GM19372 (cell line): ENCODE measurements around the gene PRSS56.
"Not testable (repeated sequence)": the region's sequence is repeated elsewhere in the genome, so short reads cannot be mapped to it uniquely, and the experiment has no call there.

Experiments
- ATAC-seq: cut with Tn5 transposase; IDR thresholded peaks from one replicate; pipeline ENCODE4 v1.9.1; 2021; ENCODE audit warnings: mild to moderate bottlenecking, low read depth, moderate library complexity; ENCODE audit not compliant: unreplicated experiment

The PRSS56 gene

GRCh38 chr2:232523682-232524597 is 3.8 kb downstream of the PRSS56 start:
- no peak for ATAC-seq

- no peak for ATAC-seq
Measured at GRCh38 chr2:232524771-232525170, 4.6 kb downstream of the PRSS56 start.

- ATAC-seq = no peak
Measured at GRCh38 chr2:232525199-232525598, 5.0 kb downstream of the PRSS56 start.

- ATAC-seq = no peak
Measured at GRCh38 chr2:232525791-232526371, 5.7 kb downstream of the PRSS56 start, which contains the start of gene CHRND. TSS of gene CHRND (plus strand) at chr2:232526160. CDS start at chr2:232526216, 56 bp downstream.

- ATAC-seq = no peak
Measured at GRCh38 chr2:232526372-232526941, 6.3 kb downstream of the PRSS56 start.

- ATAC-seq = no peak
Measured at GRCh38 chr2:232527905-232528470, 7.8 kb downstream of the PRSS56 start.

GRCh38 chr2:232528746-232529460 is 8.7 kb downstream of the PRSS56 start:
- no peak for ATAC-seq

- ATAC-seq = no peak
Measured at GRCh38 chr2:232529806-232530547, 9.8 kb downstream of the PRSS56 start.

GRCh38 chr2:232530626-232531260 is 10.6 kb downstream of the PRSS56 start:
- ATAC-seq = no peak

- no peak for ATAC-seq
Measured at GRCh38 chr2:232532419-232532818, 12.2 kb downstream of the PRSS56 start.

- not testable (repeated sequence) for ATAC-seq
Measured at GRCh38 chr2:232532821-232533220, 12.6 kb downstream of the PRSS56 start.

GRCh38 chr2:232533944-232534710 is 13.9 kb downstream of the PRSS56 start:
- no peak for ATAC-seq

GRCh38 chr2:232534940-232535651 is 14.9 kb downstream of the PRSS56 start:
- no peak for ATAC-seq

- no peak for ATAC-seq
Measured at GRCh38 chr2:232535761-232536530, 15.8 kb downstream of the PRSS56 start.

GRCh38 chr2:232537079-232537478 is 16.9 kb downstream of the PRSS56 start:
- ATAC-seq = no peak

- no peak for ATAC-seq
Measured at GRCh38 chr2:232537499-232537898, 17.3 kb downstream of the PRSS56 start.

GRCh38 chr2:232538671-232539070 is 18.5 kb downstream of the PRSS56 start:
- no peak for ATAC-seq
